NB4 (cell line): ENCODE measurements around the gene TAS2R1.

Experiments
- POLR2A ChIP-seq: IDR thresholded peaks from 2 replicates; pipeline ENCODE4 v1.6.1; 2011; ENCODE audit warnings: mild to moderate bottlenecking; ENCODE audit not compliant: insufficient read length; ENCODE audit errors: extremely low read depth
- TF ChIP-seq, protein P1 (sequence below): IDR thresholded peaks from one replicate; pipeline ENCODE4 v1.5.1; 2012; ENCODE audit warnings: low read depth, low read length

DNA sequence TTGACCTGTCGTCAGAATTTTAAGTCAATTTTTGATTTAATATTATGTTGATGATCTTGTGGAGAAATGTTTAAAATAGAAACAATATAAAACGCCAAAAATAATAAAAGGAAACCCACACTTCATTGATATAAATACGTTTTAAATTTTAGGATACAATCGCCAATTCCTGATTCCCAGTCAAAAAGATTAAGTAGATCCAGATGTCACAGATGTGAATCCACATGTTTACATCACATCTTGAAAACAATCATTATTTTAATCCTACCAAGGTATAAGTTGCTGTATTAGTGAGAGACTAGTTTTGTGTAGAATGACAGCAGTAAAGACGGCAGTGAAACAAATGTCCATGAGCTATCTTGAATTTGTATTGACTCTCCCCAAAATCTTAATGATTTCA is 4.9 kb downstream of the TAS2R1 start:
- TF ChIP-seq POLR2A: no peak
- TF ChIP-seq, protein P1, sequence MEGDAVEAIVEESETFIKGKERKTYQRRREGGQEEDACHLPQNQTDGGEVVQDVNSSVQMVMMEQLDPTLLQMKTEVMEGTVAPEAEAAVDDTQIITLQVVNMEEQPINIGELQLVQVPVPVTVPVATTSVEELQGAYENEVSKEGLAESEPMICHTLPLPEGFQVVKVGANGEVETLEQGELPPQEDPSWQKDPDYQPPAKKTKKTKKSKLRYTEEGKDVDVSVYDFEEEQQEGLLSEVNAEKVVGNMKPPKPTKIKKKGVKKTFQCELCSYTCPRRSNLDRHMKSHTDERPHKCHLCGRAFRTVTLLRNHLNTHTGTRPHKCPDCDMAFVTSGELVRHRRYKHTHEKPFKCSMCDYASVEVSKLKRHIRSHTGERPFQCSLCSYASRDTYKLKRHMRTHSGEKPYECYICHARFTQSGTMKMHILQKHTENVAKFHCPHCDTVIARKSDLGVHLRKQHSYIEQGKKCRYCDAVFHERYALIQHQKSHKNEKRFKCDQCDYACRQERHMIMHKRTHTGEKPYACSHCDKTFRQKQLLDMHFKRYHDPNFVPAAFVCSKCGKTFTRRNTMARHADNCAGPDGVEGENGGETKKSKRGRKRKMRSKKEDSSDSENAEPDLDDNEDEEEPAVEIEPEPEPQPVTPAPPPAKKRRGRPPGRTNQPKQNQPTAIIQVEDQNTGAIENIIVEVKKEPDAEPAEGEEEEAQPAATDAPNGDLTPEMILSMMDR: no peak
